K562 (cell line): ENCODE measurements around the gene NUDT2. TPM values are rescaled to one million over a fixed set of nuclear protein-coding genes. Genes with fewer than 3 reads are reported as not detected.

Experiments
- ATAC-seq: fragments of 200-7000 bp; cut with Tn5 transposase; 3 replicates; pipeline ENCODE4 v1.9.1; 2020; ENCODE audit warnings: moderate library complexity
- BruUV-seq: library from RNA; stranded (reverse); fragments of 400-500 nt; replicated peaks from 2 replicates; lab custom pipeline; 2021; lab: Mats Ljungman, UMichigan
- CTCF ChIA-PET: fragments of 300-600 bp; formaldehyde crosslinking; extraction: SDS; loops from one replicate; lab custom pipeline; 2021; ENCODE audit warnings: low intra/inter-chr PET ratio; lab: Yijun Ruan, JAX
- POLR2A ChIA-PET: fragments of 300-600, 350-650 bp; sonication (Branson Sonifier 250); formaldehyde crosslinking; extraction: SDS; loops from one replicate; lab custom pipeline; 2021; ENCODE audit warnings: antibody characterized with exemption, inconsistent platforms; lab: Yijun Ruan, JAX
- DNase-seq, 4 experiments: peaks; one replicate each; pipeline versions ENCODE4 v3.0.0 to v3.0.0-alpha.2; 2011 to 2018; ENCODE audit warnings: low spot score in 3 of 4, mixed read lengths in 3 of 4; ENCODE audit errors: extremely low read depth in 1 of 4
- FAIRE-seq: peaks from 2 replicates; lab custom pipeline; 2011; peaks lifted over from hg19 to GRCh38; lab: Jason Lieb, UNC
- H2AFZ ChIP-seq: 2 replicates; pipeline ENCODE4 v1.6.0; 2011; ENCODE audit warnings: low read depth, low read length, control low read depth, inconsistent platforms
- H3K27ac ChIP-seq: fragments of 200-600 bp; 3 replicates; pipeline ENCODE4 v1.8.0; 2011; ENCODE audit warnings: low read depth, mild to moderate bottlenecking, control low read depth, inconsistent platforms, low read length, moderate library complexity, mixed read lengths; ENCODE audit errors: extremely low read depth
- H3K27me3 ChIP-seq, 2 experiments: fragments of 300-600 bp in 1 of 2; 2 replicates in 1 of 2; 3 replicates in 1 of 2; pipeline versions ENCODE4 v1.6.0 to v1.8.0; 2011; ENCODE audit warnings: inconsistent platforms in 2 of 2, low read length in 2 of 2, mild to moderate bottlenecking in 1 of 2, mixed read lengths in 1 of 2, moderate library complexity in 1 of 2; ENCODE audit not compliant: control insufficient read depth in 2 of 2, insufficient read depth in 2 of 2
- H3K36me3 ChIP-seq: fragments of 300-600 bp; 3 replicates; pipeline ENCODE4 v1.8.0; 2011; ENCODE audit warnings: mild to moderate bottlenecking, low read length, inconsistent platforms; ENCODE audit not compliant: control insufficient read depth, insufficient read depth
- H3K4me1 ChIP-seq, 2 experiments: fragments of 200-600 bp in 1 of 2; replicated peaks in 1 of 2; 2 replicates in 1 of 2; 3 replicates in 1 of 2; pipeline versions ENCODE4 v1.5.1 to v1.8.0; 2011; ENCODE audit warnings: inconsistent platforms in 2 of 2, low read length in 2 of 2, mild to moderate bottlenecking in 1 of 2, mixed read lengths in 1 of 2, moderate library complexity in 1 of 2; ENCODE audit not compliant: control insufficient read depth in 2 of 2, insufficient read depth in 2 of 2
- H3K4me2 ChIP-seq: 2 replicates; pipeline ENCODE4 v1.6.1; 2011; ENCODE audit warnings: low read length, control low read depth, inconsistent platforms, mixed read lengths; ENCODE audit not compliant: insufficient read depth
- H3K4me3 ChIP-seq: fragments of 200-600 bp; sonication (generic), shearing (Covaris generic); 2 replicates; pipeline ENCODE4 v1.5.1; 2016; ENCODE audit warnings: control low read depth, inconsistent platforms
- H3K79me2 ChIP-seq: fragments of 200-600 bp; 3 replicates; pipeline ENCODE4 v1.8.0; 2011; ENCODE audit warnings: low read length, inconsistent platforms; ENCODE audit not compliant: control insufficient read depth, insufficient read depth
- H3K9ac ChIP-seq, 2 experiments: 2 replicates each; pipeline versions ENCODE4 v1.6.0 to v1.6.1; 2011; ENCODE audit warnings: low read depth in 2 of 2, low read length in 2 of 2, control low read depth in 1 of 2, inconsistent platforms in 1 of 2, mild to moderate bottlenecking in 1 of 2, mixed read lengths in 1 of 2; ENCODE audit not compliant: insufficient read depth in 1 of 2
- H3K9me1 ChIP-seq: one replicate; pipeline ENCODE4 v1.6.0; 2011; ENCODE audit warnings: inconsistent platforms, mild to moderate bottlenecking, low read length, moderate library complexity; ENCODE audit not compliant: control insufficient read depth, insufficient read depth
- H3K9me3 ChIP-seq: replicated peaks from 2 replicates; pipeline ENCODE4 v1.5.1; 2011; ENCODE audit warnings: low read depth, low read length, inconsistent platforms; ENCODE audit not compliant: control insufficient read depth, insufficient read depth
- H4K20me1 ChIP-seq: replicated peaks from 2 replicates; pipeline ENCODE4 v1.6.1; 2011; ENCODE audit warnings: low read length, inconsistent platforms, mixed read lengths; ENCODE audit not compliant: control insufficient read depth, insufficient read depth
- KLF6 ChIP-seq: fragments of 250-450 bp; sonication (Bioruptor Pico); IDR thresholded peaks from 2 replicates; pipeline ENCODE4 v1.4.0; 2020; ENCODE audit warnings: mild to moderate bottlenecking, moderate library complexity, borderline replicate concordance
- MAFK ChIP-seq: IDR thresholded peaks from 2 replicates; pipeline ENCODE4 v1.6.1; 2011; ENCODE audit warnings: low read length, improper control_type of control experiment
- TAF9B ChIP-seq: fragments of 450-650 bp; IDR thresholded peaks from 2 replicates; pipeline ENCODE4 v1.6.1; 2018; ENCODE audit warnings: mild to moderate bottlenecking; ENCODE audit not compliant: partially characterized antibody
- WGBS: fragments of 100-300 bp; shearing (Covaris generic); methylation state at CpG from one replicate; pipeline ENCODE4 v1.1.6; 2016; ENCODE audit warnings: low coverage, mixed read lengths; ENCODE audit not compliant: insufficient coverage; ENCODE audit errors: missing lambda C conversion rate; 5-methylcytosine and 5-hydroxymethylcytosine counted together
- in situ Hi-C: fragments of 300-500 bp; cut with MboI; formaldehyde crosslinking; loops from 4 replicates; pipeline ENCODE4 v1.15.0; 2018; ENCODE audit warnings: inconsistent platforms, mixed read lengths
- intact Hi-C: fragments of 100-400 bp; cut with micrococcal nuclease; formaldehyde crosslinking; loops from 2 replicates; pipeline ENCODE4 v1.14.2; 2022
- polyA plus RNA-seq, 8 experiments: library from polyadenylated mRNA; depleted of rRNA in 4 of 8; stranded (reverse) in 5 of 8; unstranded in 3 of 8; fragments of >200 nt; fragmentation: Nextera tagmentation in 2 of 8; fragmentation: Illumina TruSeq in 1 of 8; extraction: Ambion mirVana in 2 of 8; extraction: Trizol in 1 of 8; gene quantifications; 2 replicates each; pipeline versions ENCODE4 v1.2.1 to v1.2.3, GENCODE V29; 2011 to 2014; ENCODE audit warnings: inconsistent platforms in 1 of 8, missing spikeins in 1 of 8
- total RNA-seq, 7 experiments: library from RNA; depleted of rRNA in 6 of 7; stranded (reverse); fragments of >200 nt in 6 of 7; fragmentation: Illumina TruSeq in 2 of 7; extraction: Trizol in 2 of 7; gene quantifications; 2 replicates each; pipeline versions ENCODE4 v1.2.1 to v1.2.3, GENCODE V29; 2011 to 2021; ENCODE audit warnings: low replicate concordance in 1 of 7
- TF ChIP-seq, protein P1 (sequence below): fragments of 250-450 bp; sonication (Bioruptor Pico); IDR thresholded peaks from 2 replicates; pipeline ENCODE4 v1.5.0; 2020; ENCODE audit warnings: mild to moderate bottlenecking, borderline replicate concordance

The NUDT2 gene
- total and polyA plus RNA-seq, 9 of the 15 experiments (the other 6 are each of a cell fraction or from before 2014, with no cell fraction given) = 11.5 to 28.1 (median 19.0) TPM

DNA sequence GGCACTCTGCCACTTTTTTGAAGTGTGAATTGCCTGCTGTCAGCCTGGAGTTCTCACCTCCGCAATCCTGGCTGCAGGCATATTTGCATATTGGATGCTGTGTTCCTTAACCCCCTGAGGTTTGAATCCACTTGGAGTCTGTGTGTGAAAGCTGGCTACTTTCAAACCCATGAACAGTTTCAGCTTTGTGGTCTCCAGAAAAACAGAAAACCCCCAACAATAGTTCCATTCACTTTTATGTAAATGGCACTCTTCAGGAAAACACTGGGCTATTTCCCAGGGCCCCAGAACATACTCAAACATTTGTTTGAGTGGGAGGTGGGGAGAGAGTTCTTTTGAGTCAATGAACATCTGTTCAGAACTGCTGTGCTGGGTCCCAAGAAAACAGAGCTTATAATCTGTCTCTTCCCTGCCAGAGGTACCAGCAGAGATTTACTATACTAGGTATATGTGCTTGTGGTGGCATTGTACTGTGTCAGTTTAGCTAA lies 5.0 kb downstream of the NUDT2 start:
- Histone ChIP-seq H4K20me1 (no peaks in the 10 kb centered on the region), H3K27ac (no peak overlapping the region), H3K9me1 (no peaks in the 10 kb centered on the region), H3K4me2 (no peak overlapping the region), H3K27me3 (no peaks in the 10 kb centered on the region), H3K9me3 (no peaks in the 10 kb centered on the region)
- BruUV-seq = no TSS peak
- CTCF ChIA-PET = no interaction called here
- no peak for ATAC-seq
- TF ChIP-seq KLF6 (CRISPR knock-in tag) (no peak), MAFK (no peak), TAF9B (no peak)
- TF ChIP-seq, protein P1, sequence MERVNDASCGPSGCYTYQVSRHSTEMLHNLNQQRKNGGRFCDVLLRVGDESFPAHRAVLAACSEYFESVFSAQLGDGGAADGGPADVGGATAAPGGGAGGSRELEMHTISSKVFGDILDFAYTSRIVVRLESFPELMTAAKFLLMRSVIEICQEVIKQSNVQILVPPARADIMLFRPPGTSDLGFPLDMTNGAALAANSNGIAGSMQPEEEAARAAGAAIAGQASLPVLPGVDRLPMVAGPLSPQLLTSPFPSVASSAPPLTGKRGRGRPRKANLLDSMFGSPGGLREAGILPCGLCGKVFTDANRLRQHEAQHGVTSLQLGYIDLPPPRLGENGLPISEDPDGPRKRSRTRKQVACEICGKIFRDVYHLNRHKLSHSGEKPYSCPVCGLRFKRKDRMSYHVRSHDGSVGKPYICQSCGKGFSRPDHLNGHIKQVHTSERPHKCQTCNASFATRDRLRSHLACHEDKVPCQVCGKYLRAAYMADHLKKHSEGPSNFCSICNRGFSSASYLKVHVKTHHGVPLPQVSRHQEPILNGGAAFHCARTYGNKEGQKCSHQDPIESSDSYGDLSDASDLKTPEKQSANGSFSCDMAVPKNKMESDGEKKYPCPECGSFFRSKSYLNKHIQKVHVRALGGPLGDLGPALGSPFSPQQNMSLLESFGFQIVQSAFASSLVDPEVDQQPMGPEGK (CRISPR knock-in tag) = no peak
- TF ChIP-seq, all 486 proteins: peak for 0
- 100% methylated on average over 1 of the region's 1 CpG for WGBS
- Histone ChIP-seq H3K4me3 (no peak overlapping the region), H3K79me2 (peaks cover 9% of the 10 kb centered on the region), H3K4me1 (peaks cover 6 to 10% of the 10 kb centered on the region in 2 experiments; a peak in 3 of 5 replicates), H3K36me3 (peaks cover 9% of the 10 kb centered on the region; the same call in 2 of the 3 replicates), H3K9ac (no peak overlapping the region), H2AFZ (no peak overlapping the region)
- intact Hi-C loops (no loop called here), in situ Hi-C loops (no loop called here)
- DNase-seq (no peak), FAIRE-seq (no peak)
- POLR2A ChIA-PET = interaction anchor here (0.6 to 1.7 kb wide), 2 partner anchors 42 to 73 kb away, joined by 3 to 6 read pairs; partner anchors contain the start of gene MYORG
